SK-N-SH (cell line): ENCODE data around the gene SPRR3. TPM values are rescaled to one million over a fixed set of nuclear protein-coding genes. Genes with fewer than 3 reads are reported as not detected.

Experiments used
- CTCF ChIA-PET: fragments of 300-600, 350-600 bp; formaldehyde crosslinking; extraction: SDS; loops from one replicate; lab custom pipeline; 2021; lab: Yijun Ruan, JAX
- POLR2A ChIA-PET: fragments of 350-600 bp; sonication (Branson Sonifier 250); formaldehyde crosslinking; extraction: SDS; loops from one replicate; lab custom pipeline; 2020; ENCODE audit warnings: antibody characterized with exemption, inconsistent platforms; lab: Yijun Ruan, JAX
- DNase-seq: peaks from one replicate; pipeline ENCODE4 v3.0.0; 2012
- H2AFZ ChIP-seq: fragments of 200-600 bp; sonication (generic); 2 replicates; pipeline ENCODE4 v1.8.1; 2016; ENCODE audit warnings: antibody characterized with exemption, mild to moderate bottlenecking, low read depth
- H3F3A ChIP-seq: fragments of 200-600 bp; sonication (generic); replicated peaks from 2 replicates; pipeline ENCODE3; 2016; ENCODE audit warnings: antibody characterized with exemption, mild to moderate bottlenecking; ENCODE audit not compliant: insufficient read depth
- H3K27ac ChIP-seq, 2 experiments: fragments of 200-500 bp in 1 of 2; fragments of 200-600 bp in 1 of 2; sonication (Bioruptor generic) in 1 of 2; sonication (generic), shearing (Covaris generic) in 1 of 2; 2 replicates each; pipeline versions ENCODE4 v1.5.1 to v1.6.1; 2014 to 2016; ENCODE audit warnings: low read depth in 2 of 2, inconsistent platforms in 1 of 2, low read length in 1 of 2, mild to moderate bottlenecking in 1 of 2, mixed read lengths in 1 of 2
- H3K27me3 ChIP-seq: fragments of 200-600 bp; sonication (generic), shearing (Covaris generic); 2 replicates; pipeline ENCODE4 v1.6.1; 2016; ENCODE audit warnings: mixed run types; ENCODE audit not compliant: insufficient read depth
- H3K36me3 ChIP-seq, 2 experiments: fragments of 200-500 bp in 1 of 2; fragments of 200-600 bp in 1 of 2; sonication (Bioruptor generic) in 1 of 2; sonication (generic) in 1 of 2; replicated peaks in 1 of 2; 2 replicates each; pipeline versions ENCODE3 to v1.5.1; 2014 to 2016; ENCODE audit warnings: low read length in 1 of 2, mild to moderate bottlenecking in 1 of 2; ENCODE audit not compliant: insufficient read depth in 2 of 2, control insufficient read depth in 1 of 2
- H3K4me1 ChIP-seq, 2 experiments: fragments of 200-500 bp in 1 of 2; fragments of 200-600 bp in 1 of 2; sonication (Bioruptor generic) in 1 of 2; sonication (generic), shearing (Covaris generic) in 1 of 2; 2 replicates each; pipeline versions ENCODE4 v1.5.1 to v1.6.1; 2014 to 2016; ENCODE audit warnings: low read depth in 1 of 2, low read length in 1 of 2, mixed run types in 1 of 2; ENCODE audit not compliant: insufficient read depth in 2 of 2, control insufficient read depth in 1 of 2
- H3K4me2 ChIP-seq: fragments of 200-600 bp; sonication (generic), shearing (Covaris generic); 2 replicates; pipeline ENCODE4 v1.6.1; 2017; ENCODE audit warnings: mixed run types
- H3K4me3 ChIP-seq, 2 experiments: fragments of 200-500 bp in 1 of 2; fragments of 200-600 bp in 1 of 2; sonication (Bioruptor generic) in 1 of 2; sonication (generic), shearing (Covaris generic) in 1 of 2; 2 replicates each; pipeline versions ENCODE4 v1.5.1 to v1.8.1; 2014 to 2016; ENCODE audit warnings: low read depth in 2 of 2, inconsistent platforms in 1 of 2, low read length in 1 of 2, mild to moderate bottlenecking in 1 of 2, mixed read lengths in 1 of 2, moderate library complexity in 1 of 2
- H3K79me2 ChIP-seq: fragments of 200-600 bp; sonication (generic); 2 replicates; pipeline ENCODE4 v1.8.1; 2017; ENCODE audit warnings: mild to moderate bottlenecking; ENCODE audit not compliant: insufficient read depth
- H3K9ac ChIP-seq: fragments of 200-600 bp; sonication (generic); 2 replicates; pipeline ENCODE4 v1.6.1; 2017; ENCODE audit warnings: mixed run types
- H3K9me2 ChIP-seq: fragments of 200-600 bp; sonication (generic); 2 replicates; pipeline ENCODE4 v1.6.1; 2017; ENCODE audit warnings: mixed run types
- H3K9me3 ChIP-seq: fragments of 200-600 bp; sonication (generic); 2 replicates; pipeline ENCODE4 v1.6.1; 2017; ENCODE audit warnings: mixed run types, mild to moderate bottlenecking, moderate library complexity
- H4K20me1 ChIP-seq: fragments of 200-600 bp; sonication (generic); 2 replicates; pipeline ENCODE4 v1.6.1; 2017; ENCODE audit warnings: mild to moderate bottlenecking, mixed run types; ENCODE audit not compliant: insufficient read depth
- ELF1 ChIP-seq: IDR thresholded peaks from 2 replicates; pipeline ENCODE4 v1.4.0; 2012
- EP300 ChIP-seq, 2 experiments: IDR thresholded peaks; 2 replicates each; pipeline versions ENCODE4 v1.4.0 to v1.6.1; 2012; ENCODE audit warnings: borderline replicate concordance in 1 of 2, low read depth in 1 of 2, low read length in 1 of 2
- FOXJ3 ChIP-seq: sonication (generic); formaldehyde crosslinking; IDR thresholded peaks from 2 replicates; pipeline ENCODE4 v1.5.1; 2020; ENCODE audit warnings: mild to moderate bottlenecking, missing genetic modification reagents
- FOXM1 ChIP-seq: IDR thresholded peaks from 2 replicates; pipeline ENCODE4 v1.4.0; 2012; ENCODE audit warnings: low read depth, mild to moderate bottlenecking
- GABPA ChIP-seq: IDR thresholded peaks from 2 replicates; pipeline ENCODE4 v1.4.0; 2012; ENCODE audit warnings: low read depth, mild to moderate bottlenecking
- GATA2 ChIP-seq: sonication (generic); formaldehyde crosslinking; IDR thresholded peaks from 2 replicates; pipeline ENCODE4 v1.5.0; 2020; ENCODE audit warnings: mild to moderate bottlenecking, missing genetic modification reagents
- JUND ChIP-seq: IDR thresholded peaks from 2 replicates; pipeline ENCODE4 v1.4.0; 2012
- MEF2A ChIP-seq: IDR thresholded peaks from 2 replicates; pipeline ENCODE4 v1.4.0; 2012; ENCODE audit warnings: low read depth, borderline replicate concordance
- NRF1 ChIP-seq: IDR thresholded peaks from 2 replicates; pipeline ENCODE4 v1.6.1; 2012; ENCODE audit warnings: low read depth, mild to moderate bottlenecking, low read length
- POLR2AphosphoS5 ChIP-seq: IDR thresholded peaks from 2 replicates; pipeline ENCODE4 v1.6.1; 2012; ENCODE audit warnings: low read depth, low read length
- RAD21 ChIP-seq: IDR thresholded peaks from 2 replicates; pipeline ENCODE4 v1.6.1; 2012; ENCODE audit warnings: mild to moderate bottlenecking, low read length
- RCOR1 ChIP-seq: fragments of 150-350 bp; IDR thresholded peaks from 2 replicates; pipeline ENCODE4 v1.6.1; 2017; ENCODE audit warnings: antibody characterized with exemption, low read length
- RFX5 ChIP-seq: IDR thresholded peaks from 2 replicates; pipeline ENCODE4 v1.6.1; 2012; ENCODE audit warnings: mild to moderate bottlenecking, improper control_type of control experiment, low read length
- SIN3A ChIP-seq: IDR thresholded peaks from 2 replicates; pipeline ENCODE4 v1.6.1; 2012; ENCODE audit warnings: low read depth, mild to moderate bottlenecking, low read length, moderate library complexity, borderline replicate concordance
- USF2 ChIP-seq: fragments of 150-350 bp; IDR thresholded peaks from 2 replicates; pipeline ENCODE4 v1.6.1; 2017; ENCODE audit warnings: antibody characterized with exemption, low read length, low read depth, borderline replicate concordance
- YY1 ChIP-seq: IDR thresholded peaks from 2 replicates; pipeline ENCODE4 v1.4.0; 2012; ENCODE audit warnings: low read depth, mild to moderate bottlenecking
- WGBS: methylation state at CpG from one replicate; pipeline ENCODE4 v1.1.6; 2017; ENCODE audit warnings: low lambda C conversion rate; 5-methylcytosine and 5-hydroxymethylcytosine counted together
- polyA plus RNA-seq, 3 experiments: library from polyadenylated mRNA; depleted of rRNA; stranded (reverse); fragments of >200 nt; gene quantifications; 2 replicates each; pipeline ENCODE4 v1.2.3, GENCODE V29; 2012
- TF ChIP-seq, protein P1 (sequence below): IDR thresholded peaks from 2 replicates; pipeline ENCODE4 v1.4.0; 2012; ENCODE audit warnings: low read depth, borderline replicate concordance
- TF ChIP-seq, protein P2 (sequence below): fragments of 150-350 bp; IDR thresholded peaks from 2 replicates; pipeline ENCODE4 v1.6.1; 2016; ENCODE audit warnings: mild to moderate bottlenecking, low read depth, low read length
- TF ChIP-seq, protein P3 (sequence below): IDR thresholded peaks from 2 replicates; pipeline ENCODE4; 2012

SPRR3 gene
- polyA plus RNA-seq, 1 of the 3 experiments (the other 2 are of a cell fraction): not detected

- TF ChIP-seq, protein P1, sequence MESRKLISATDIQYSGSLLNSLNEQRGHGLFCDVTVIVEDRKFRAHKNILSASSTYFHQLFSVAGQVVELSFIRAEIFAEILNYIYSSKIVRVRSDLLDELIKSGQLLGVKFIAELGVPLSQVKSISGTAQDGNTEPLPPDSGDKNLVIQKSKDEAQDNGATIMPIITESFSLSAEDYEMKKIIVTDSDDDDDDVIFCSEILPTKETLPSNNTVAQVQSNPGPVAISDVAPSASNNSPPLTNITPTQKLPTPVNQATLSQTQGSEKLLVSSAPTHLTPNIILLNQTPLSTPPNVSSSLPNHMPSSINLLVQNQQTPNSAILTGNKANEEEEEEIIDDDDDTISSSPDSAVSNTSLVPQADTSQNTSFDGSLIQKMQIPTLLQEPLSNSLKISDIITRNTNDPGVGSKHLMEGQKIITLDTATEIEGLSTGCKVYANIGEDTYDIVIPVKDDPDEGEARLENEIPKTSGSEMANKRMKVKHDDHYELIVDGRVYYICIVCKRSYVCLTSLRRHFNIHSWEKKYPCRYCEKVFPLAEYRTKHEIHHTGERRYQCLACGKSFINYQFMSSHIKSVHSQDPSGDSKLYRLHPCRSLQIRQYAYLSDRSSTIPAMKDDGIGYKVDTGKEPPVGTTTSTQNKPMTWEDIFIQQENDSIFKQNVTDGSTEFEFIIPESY: no peak
- TF ChIP-seq RFX5: no peak
- no peak for TF ChIP-seq POLR2AphosphoS5
- no peak for TF ChIP-seq FOXM1
- TF ChIP-seq GABPA: no peak
- TF ChIP-seq NRF1: no peak
- TF ChIP-seq, protein P2, sequence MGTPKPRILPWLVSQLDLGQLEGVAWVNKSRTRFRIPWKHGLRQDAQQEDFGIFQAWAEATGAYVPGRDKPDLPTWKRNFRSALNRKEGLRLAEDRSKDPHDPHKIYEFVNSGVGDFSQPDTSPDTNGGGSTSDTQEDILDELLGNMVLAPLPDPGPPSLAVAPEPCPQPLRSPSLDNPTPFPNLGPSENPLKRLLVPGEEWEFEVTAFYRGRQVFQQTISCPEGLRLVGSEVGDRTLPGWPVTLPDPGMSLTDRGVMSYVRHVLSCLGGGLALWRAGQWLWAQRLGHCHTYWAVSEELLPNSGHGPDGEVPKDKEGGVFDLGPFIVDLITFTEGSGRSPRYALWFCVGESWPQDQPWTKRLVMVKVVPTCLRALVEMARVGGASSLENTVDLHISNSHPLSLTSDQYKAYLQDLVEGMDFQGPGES: no peak
- TF ChIP-seq, all 33 proteins: peak for 0
Measured at GRCh38 chr1:152976688-152977087, 24.9 kb upstream of the SPRR3 start (continued).

GRCh38 chr1:152977614-152978013, 23.9 kb upstream of the SPRR3 start:
- Histone ChIP-seq H3K27me3 (no peaks in the 10 kb centered on the region), H3K9me3 (no peaks in the 10 kb centered on the region), H3K9me2 (no peaks in the 10 kb centered on the region), H4K20me1 (no peaks in the 10 kb centered on the region), H3F3A (no peaks in the 10 kb centered on the region), H3K36me3 (no peaks in the 10 kb centered on the region), H3K4me2 (no peak overlapping the region), H3K4me1 (no peaks in the 10 kb centered on the region), H3K79me2 (no peaks in the 10 kb centered on the region), H3K9ac (no peak overlapping the region), H2AFZ (no peak overlapping the region), H3K4me3 (no peak overlapping the region), H3K27ac (no peak overlapping the region)
- TF ChIP-seq POLR2AphosphoS5 (no peak), MEF2A (no peak), SIN3A (no peak), RAD21 (no peak), EP300 (IDR thresholded peaks at IDR 0.05; ENCODE audit: borderline replicate concordance in 1 of 2, low read depth in 1 of 2, low read length in 1 of 2) (no peak), FOXJ3 (no peak)
- TF ChIP-seq, protein P3, sequence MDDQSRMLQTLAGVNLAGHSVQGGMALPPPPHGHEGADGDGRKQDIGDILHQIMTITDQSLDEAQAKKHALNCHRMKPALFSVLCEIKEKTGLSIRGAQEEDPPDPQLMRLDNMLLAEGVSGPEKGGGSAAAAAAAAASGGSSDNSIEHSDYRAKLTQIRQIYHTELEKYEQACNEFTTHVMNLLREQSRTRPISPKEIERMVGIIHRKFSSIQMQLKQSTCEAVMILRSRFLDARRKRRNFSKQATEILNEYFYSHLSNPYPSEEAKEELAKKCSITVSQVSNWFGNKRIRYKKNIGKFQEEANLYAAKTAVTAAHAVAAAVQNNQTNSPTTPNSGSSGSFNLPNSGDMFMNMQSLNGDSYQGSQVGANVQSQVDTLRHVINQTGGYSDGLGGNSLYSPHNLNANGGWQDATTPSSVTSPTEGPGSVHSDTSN: no peak
- ChIA-PET CTCF (no interaction called here), POLR2A (no interaction called here)
- DNase-seq: no peak

DNA sequence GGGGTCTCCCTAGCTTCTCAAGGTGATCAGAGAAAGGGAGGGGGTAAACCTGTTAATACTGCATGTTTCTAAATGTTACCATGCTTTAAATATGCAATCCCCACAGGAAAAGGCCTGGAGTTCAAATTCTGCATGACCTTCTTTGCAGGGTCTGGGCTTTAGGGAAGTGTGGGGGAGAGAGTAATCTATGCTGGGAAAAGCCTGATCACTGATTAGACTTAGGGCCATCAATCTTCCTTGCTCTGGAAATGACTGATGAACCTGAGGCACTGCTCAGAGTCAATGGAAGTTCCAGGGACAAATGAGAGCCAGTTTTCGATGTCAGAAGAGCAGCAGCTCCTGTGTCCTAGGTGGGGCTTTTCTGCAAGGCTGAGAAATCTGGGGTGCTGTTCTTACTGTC, 20.9 kb upstream of the SPRR3 start:
- CTCF ChIA-PET: no interaction called here
- Histone ChIP-seq H3K9me3 (no peaks in the 10 kb centered on the region), H3K36me3 (no peaks in the 10 kb centered on the region), H3F3A (no peaks in the 10 kb centered on the region), H4K20me1 (no peaks in the 10 kb centered on the region), H3K27me3 (no peaks in the 10 kb centered on the region), H3K27ac (no peak overlapping the region), H3K79me2 (no peaks in the 10 kb centered on the region), H3K9ac (no peak overlapping the region), H3K4me2 (no peak overlapping the region), H2AFZ (no peak overlapping the region), H3K9me2 (no peaks in the 10 kb centered on the region), H3K4me3 (no peak overlapping the region), H3K4me1 (no peaks in the 10 kb centered on the region)
- WGBS: 10% methylated on average over 1 of the region's 1 CpG
- POLR2A ChIA-PET: no interaction called here
- DNase-seq: no peak
- TF ChIP-seq RCOR1: no peak
- no peak for TF ChIP-seq USF2
- no peak for TF ChIP-seq RFX5
- TF ChIP-seq, protein P3: no peak
- TF ChIP-seq YY1: no peak
- TF ChIP-seq GATA2: no peak
- TF ChIP-seq JUND: no peak
- TF ChIP-seq, protein P2: no peak
- no peak for TF ChIP-seq GABPA
- TF ChIP-seq ELF1: no peak
